Activated T-cell treated with anti-CD3 and anti-CD28 coated beads, Interleukin-2, amount 50 U/mL, for 1 hour (primary cell): ENCODE results near the gene HMGCL.
"Not testable (repeated sequence)": the region's sequence is repeated elsewhere in the genome, so short reads cannot be mapped to it uniquely, and the experiment has no call there.

ENCODE experiments used
- DNase-seq: peaks from one replicate; pipeline ENCODE4 v3.0.0-alpha.2; 2020

Gene HMGCL

DNA sequence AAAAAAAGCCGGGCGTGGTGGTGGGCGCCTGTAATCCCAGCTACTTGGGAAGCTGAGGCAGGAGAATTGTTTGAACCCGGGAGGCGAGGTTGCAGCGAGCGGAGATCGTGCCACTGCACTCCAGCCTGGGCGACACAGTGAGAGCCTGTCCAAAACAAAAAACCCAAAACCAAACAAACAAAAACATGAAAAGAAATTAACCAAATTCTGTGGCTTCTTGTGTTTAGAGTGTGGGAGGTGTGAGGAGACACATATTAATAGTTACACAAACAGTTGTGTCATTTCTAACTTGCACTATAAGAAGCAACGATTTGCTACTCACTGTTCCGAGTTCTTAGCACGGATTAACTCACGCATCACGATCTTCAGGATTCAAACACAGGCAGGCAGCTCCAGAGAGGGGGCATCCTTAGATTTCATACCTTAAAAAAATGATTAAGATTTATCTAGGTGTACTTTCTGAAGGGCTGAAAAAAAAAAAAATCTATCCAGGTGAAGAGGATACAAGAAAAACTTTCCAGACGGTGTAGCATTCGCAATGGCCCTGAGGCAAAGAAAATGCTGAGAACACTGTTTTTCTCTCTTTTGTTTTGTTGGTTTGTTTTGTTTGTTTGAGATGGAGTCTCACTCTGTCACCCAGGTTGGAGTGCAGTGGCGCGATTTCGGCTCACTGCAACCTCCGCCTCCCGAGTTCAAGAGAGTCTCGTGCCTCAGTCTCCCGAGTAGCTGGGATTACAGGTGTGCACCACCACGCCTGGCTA, 713 bp upstream of the HMGCL start:
- no peak for DNase-seq

DNA sequence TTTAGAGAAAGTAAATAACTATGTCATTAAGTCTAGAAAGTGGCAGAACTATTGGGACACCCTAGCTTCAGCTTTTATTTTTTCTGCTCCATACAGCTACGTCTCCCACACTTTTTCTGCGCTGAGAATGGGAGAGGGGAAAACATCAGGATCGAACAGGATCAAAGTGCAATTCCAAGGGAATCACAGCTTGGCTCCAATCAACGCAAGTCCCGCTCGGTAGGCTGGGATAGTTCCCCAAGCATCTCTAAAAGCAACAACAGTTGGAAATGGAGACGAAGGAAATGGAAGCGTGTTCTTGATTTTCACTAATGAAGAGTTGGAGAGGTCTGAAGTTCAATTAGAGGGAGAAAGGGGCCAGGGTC, 536 bp downstream of the HMGCL start:
- no peak for DNase-seq

DNA sequence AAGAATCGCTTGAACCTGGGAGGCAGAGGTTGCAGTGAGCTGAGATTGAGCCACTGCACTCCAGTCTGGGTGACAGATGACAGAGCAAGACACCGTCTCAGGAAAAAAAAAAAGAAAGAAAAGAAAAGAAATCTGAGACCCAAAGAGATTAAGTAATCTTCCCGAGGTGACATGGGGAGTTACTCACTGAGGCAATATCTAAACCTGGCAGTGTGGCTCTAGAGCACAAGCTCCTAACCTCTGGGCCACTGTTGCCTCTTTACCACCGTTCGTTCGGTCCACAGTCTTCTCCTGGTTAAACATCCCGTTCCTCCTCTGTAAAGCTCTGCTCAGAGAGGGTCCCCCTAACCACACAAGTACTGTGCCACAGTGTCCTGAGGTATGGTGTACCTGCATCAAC, 1.5 kb downstream of the HMGCL start:
- DNase-seq: no peak

DNA sequence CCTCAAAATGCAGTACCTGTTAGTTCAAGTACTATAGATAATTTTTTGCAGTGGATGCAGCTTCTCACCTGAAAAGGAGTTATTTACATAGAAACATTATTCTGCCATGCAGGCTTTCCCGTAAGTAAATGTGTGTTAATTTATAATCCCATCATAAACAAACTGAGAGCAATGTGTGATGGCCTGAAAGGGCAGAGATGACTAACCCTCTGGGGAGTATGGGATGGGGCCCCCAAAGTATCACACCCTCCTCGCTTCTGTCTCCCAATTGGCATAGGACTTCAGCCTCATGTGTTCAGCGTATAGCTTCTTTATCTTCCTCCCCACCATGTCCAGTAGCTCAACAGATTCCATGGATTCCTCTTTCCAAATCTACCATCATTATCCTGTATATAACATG, 7.6 kb downstream of the HMGCL start:
- DNase-seq: no peak

DNA sequence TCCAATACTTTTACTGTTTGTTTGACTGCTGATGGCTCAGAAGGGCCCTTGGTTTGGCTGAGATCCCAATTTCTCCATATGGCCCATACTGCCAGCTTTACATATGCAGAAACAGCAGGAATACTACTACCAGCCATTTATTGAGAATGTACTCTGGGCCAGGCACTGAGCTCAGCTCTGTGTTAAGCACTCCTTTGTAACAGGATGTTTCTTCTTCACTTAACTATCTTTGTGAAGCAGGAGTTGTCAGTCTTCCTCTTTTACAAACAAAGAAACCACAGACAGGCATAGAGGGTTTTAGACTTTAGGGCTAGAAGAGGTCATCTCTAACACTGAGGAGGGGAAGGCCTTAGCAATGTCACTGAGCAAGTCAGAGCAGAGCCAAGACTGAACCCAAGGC, 8.3 kb downstream of the HMGCL start:
- DNase-seq: no peak

DNA sequence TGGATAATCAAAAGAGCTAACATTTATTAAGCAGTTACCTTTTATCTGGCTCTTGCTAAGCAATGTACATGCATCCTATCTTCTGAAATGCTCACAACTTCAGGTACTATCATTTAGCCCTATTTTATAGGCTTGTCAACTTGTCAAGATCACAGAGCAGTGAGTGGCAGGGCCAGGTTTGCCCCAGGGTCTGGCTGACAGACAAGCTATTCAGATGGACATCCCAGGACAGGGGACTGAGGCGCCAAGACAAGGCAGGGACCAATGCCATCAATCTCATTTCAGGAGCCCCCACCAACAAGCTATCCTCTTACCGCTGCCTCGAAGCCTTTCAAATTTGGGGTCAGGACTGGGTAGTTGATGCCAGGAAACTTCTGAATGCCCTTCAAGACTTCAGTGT, 8.9 kb downstream of the HMGCL start:
- DNase-seq: no peak

DNA sequence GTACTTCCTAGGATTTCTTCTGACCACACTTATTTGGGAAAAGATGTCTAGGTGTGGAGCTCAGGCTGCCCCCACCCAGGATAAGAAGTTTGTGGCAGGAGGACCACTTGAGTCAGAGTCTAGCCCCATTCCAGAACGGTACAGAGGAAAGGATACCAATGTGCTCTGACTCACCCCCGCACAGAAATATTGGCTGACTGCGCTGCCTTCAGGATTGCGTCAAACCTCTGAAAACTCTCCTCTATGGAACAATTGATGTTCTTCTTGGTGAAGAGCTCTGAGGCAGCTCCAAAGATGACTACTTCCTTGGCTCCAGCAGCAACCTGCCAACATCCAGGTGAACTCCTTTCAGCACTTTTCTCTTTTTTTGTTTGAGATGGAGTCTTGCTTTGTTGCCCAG, 11.2 kb downstream of the HMGCL start:
- DNase-seq: no peak

DNA sequence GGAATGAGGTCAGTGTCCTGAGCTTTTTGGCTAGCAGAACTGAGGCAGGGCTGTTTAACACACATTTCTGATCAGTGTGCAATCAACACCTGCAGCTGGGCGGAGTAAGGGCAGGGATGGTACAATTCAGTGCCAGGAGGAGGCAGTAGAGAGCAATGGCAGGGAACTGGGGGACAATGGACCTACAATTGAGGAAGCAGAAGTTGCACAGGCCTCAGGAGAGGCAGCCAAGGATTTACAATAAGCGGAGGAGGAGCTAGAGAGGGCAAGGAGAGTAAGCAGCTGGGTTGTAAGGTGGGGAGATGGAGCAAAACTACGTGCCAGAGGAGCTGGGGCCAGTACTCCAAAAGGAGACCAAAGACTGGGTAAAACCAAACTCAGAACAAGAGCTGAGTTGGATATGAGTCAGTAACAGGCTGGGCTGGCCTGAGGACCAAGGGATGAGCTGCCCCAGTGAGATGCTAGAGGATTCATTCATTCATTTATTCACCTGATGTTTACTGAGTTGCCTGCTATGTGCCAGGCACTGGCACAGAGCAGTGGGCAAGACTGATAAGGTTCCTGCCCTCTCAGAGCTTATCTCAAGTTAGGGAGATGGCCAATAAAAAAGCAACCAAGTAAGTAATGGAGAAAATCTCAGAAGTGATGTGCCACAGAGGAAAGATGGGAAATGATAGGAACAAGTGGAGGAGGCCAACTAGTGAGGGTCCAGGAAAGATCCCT, 14.2 kb downstream of the HMGCL start:
- peak; percentile 55 for DNase-seq

DNA sequence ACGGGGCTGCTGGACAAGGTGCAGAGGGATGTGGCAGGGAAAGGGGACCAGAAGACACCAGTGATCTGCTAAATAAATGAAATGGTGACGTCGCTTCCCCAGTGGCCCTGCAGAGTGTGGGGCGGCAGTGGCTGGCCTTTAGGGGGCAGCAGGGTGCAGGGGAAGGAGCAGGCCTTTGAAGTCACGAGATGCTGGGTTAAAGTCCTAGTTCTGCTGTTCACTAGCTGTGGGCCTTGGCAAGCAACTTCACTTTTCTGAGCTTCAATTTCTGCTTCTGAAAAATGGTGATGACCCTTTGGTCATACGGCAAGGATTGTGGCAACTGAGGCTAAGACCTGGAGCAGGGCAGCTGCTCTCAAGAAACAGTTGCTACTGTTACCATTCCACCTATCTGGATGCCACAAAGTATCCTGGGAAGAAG, 15.5 kb downstream of the HMGCL start:
- peak; percentile 81 for DNase-seq

DNA sequence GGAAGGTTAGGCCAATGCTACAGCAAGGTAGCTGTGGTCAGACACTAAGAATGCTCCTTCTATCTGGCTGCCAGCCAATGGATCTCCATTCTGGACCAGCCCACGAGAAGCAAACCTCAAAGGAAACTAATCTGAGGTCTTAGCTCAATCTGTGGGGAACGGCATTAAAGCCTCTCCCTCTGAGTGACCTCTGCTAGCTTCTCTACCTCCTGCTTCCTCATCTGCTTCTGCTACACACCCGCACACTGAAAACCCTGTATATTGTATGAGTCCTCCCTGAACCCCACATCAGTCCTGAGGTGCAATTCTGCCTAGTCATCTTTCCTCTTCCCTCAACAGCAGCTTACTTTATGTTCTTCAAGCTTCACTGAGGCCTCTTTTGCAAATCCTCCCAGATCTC, 17.8 kb downstream of the HMGCL start:
- DNase-seq: no peak

DNA sequence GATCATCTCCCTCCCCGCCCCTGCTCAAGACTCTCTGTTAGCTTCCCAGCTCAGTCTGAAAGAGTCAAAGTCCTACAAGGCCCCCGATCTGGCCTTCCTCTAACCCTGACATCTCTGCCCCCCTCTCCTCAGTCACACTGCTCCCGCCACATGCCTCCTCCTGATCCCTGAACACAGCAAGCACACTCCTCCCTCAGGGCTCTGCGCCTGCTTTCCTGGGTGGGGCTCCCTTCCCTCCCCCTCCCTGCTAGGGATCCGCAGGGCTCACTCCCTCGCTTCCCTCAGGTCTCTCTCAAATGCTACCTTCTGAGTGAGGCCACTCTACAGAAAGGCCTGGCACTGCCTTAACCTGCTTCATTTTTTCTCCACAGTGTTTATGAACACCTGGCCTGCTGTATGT, 18.9 kb downstream of the HMGCL start:
- no peak for DNase-seq

DNA sequence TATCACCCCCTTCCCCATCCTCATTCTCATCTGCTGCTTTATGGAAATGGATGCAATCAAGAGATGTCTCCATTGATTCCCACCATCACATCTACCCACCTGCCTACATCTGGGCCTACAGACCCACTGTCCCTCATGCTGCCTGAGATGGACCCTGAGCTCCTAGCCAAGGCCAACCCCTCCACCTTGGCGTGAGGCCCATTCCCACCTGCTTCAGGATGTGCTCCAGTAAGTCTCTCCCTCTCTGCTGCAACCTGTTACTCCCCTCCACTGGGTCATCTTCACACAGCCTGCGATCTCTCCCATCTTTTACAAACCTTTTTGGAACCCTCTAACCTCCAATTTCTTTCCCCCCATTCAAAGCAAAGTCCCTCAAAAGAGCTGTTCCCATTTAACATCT, 20.2 kb downstream of the HMGCL start:
- DNase-seq: no peak

DNA sequence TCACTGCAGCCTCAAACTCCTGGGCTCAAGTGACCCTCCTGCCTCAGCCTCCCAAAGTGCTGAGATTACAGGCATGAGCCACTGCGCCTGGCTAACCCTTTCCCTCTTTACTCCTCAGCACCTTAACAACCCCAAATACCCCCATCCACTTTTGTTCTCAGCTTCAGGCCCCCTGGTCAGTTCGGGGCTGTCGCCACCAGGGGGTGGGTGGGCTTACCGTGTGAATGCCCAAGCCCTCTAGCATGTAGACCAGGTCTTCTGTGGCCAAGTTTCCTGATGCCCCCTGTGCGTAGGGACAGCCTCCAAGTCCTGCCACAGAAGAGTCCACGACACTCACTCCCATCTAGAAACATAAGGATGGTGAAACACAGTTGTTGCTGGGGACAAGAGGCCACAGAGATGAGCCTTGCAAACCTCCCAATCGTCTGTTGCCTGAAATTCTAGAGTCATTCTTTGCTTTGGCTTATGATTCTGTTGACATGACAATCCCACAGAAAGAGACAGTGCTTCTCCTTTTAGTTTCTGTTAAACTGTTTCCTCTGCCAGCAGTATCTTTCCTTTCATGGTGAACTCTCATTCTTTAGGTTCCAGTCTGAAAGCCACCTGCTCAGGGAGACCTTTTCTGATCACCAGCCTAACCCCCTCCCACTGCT, 20.9 kb downstream of the HMGCL start:
- DNase-seq: no peak

DNA sequence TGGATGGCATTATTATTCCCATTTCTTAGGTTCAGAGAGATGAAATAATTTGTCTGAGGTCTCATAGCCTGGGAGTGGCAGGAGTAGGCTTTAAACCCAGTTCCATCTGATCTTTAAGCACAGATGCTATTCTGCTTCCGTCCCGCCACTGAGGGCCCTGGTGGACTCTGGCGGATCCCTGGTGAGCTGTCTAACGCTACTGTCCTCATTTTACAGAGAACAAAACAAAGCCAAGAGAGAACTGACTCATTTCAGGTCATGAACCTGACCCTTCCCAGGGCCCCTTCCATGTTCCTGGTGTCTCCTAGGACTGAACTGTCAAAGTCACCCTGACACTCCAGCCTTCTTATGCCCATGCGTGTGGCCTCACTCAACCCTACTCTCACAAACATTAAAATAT, 21.6 kb downstream of the HMGCL start:
- DNase-seq: no peak

DNA sequence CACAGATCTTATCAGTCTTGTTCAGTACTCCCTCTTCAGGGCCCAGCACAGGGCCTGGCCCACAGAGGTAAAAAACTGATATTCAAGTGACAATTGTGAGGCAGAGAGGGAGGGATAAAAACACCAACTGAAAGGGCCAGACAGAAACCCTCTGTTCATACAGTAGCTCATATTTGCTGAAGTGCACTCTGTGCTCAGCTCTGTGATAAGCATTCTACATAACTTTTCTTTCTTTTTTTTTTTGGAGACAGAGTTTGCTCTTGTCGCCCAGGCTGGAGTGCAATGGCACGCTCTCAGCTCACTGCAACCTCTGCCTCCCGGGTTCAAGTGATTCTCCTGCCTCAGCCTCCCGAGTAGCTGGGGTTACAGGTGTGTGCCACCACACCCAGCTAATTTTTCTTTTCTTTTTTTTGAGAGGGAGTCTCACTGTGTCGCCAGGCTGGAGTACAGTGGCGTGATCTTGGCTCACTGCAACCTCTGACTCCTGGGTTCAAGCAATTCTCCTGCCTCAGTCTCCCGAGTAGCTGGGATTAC, 22.4 kb downstream of the HMGCL start:
- DNase-seq: not testable (repeated sequence)

DNA sequence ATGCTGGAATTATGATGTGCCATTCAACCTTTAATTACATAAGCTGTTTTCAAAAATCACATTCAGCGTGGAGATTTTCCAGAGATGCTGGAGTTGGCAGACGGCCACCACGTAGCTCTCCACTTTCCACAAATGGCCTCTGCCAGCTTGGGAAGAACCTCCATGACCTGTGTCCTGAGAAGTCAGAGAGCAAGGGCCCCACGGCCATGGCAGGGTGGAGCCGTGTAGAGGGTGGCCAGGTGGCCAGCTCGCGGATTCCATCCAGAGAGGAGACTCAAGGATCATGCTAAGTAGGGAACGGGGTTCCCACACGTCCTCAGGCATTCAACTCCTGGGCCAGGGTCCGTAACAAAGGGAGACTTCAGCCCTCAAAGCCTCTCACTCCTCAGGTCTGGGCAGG, 23.4 kb downstream of the HMGCL start:
- DNase-seq: no peak

DNA sequence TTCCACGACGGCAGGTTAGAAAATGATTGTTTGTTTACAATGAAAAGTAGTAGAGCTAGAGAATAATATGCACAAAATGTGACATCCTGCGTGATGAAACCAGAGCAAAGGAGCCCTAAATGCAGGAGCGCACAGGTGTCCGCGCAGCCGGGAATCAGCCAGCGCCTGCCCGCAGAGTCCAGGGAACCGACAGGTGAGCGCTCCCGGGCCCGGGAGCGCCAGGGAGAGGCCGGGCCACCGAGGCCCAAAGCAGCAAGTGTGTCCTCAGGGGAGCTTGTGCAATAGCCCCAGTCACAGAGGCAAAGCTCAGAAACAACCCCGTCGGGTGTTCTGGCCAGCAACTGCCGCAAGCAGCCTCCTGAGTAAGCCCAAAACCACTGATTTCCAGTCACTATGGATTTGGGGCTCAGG, 23.9 kb downstream of the HMGCL start:
- no peak for DNase-seq

DNA sequence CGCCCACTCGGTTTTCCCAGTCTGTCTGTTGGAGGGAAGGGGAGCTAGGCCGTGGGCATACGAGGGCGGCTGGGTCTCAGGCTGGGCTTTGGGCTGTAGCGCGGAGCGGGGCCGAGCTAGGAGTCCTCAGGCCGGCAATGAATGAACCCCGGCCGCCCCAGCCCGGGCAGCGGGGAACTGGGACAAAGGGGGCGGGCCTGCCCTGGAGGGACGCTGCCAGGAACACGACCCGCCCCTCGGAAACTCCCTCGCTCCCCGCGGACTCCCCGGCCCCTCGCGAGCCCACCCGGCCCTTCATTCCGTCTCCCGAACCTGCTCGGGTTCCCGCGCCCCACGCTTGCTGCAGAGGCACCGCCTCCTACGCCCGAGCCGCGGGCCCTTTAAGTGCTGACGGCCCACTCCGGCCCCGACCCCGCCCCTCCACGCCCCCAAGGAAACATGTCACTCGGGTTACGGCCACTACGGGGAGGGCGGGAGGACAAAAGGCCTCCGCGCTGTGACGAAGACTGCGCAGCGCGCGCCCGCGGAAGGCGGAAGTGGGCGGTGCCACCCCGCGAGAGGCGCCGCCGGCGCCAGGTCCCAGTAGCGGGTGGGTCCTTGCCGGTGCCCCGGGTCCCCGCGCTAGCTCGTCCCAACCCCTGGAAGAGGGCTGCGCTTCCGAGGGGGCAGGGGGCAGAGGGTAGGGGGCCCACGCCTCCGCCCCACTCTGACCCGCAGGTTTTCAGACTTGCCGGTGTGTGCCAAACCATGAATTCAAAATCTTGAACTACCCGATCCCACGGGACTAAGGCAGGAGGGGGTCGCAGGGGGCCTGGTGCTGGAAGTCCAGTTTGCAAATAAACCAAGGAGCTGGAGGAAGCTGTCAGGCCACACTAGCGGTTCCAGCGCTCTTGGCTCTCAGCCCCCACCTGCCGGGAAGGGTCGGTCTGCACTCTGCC, 24.6 kb downstream of the HMGCL start, which contains the start of gene GALE:
GALE (minus strand) TSS at position 355 of the 938 bp plus-strand sequence. CDS start 1,747 bp downstream, outside the sequence.
- peak; percentile 96 for DNase-seq

DNA sequence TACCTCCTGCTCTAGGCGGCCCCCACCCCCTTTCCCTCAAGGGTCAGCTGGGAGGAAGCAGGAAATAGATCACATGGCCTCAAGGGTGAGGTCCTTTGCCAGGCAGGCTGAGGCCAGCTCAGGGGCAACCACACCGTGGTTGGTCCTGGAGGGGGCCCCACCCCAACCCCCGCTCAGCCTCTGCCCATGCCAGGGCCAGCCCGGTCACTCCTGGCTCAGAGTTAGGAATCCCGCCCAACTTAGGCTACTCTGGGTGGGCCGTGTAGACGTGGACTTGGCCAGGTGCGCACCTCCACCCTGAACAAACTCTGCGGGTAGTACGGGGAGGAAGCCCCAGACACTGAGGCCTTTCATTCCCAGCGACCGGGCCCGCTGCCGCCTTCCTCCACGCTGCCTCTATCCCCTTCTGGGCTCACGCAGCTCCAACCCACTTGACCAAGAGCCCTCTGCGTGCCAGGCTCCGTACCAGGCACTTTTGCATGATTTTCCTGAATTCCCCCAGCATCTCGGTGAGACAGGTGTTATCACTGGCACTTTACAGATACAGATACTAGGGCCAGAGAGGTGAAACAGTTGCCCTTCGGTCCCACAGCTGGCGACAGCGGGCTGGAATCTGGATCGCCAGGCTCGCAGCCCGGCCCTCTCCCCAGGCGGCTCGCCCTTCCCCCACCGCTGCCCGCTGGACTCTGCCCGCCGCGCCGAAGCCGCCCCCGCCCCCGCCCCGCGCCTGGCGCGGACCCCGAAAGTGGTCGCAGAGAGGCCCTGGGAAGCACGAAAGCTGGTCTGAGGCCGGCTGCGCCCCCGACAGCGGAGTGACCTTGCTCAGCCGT, 25.4 kb downstream of the HMGCL start:
- no peak for DNase-seq

DNA sequence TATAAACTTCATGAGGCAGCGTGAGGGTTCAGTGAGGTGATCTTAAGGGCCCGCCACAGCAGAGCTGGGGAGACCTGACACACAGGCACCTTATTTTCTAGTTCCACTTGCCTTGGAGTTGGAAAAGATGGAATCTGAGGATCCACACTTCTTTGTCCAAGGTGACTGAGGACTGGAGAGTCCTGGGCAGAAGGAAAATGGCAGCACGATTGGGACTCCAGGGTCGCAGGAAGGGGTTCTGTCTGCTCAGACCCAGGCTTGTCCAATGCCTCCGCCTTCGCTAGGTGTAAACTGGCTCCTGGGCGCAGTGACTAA, 26.0 kb downstream of the HMGCL start:
- no peak for DNase-seq

DNA sequence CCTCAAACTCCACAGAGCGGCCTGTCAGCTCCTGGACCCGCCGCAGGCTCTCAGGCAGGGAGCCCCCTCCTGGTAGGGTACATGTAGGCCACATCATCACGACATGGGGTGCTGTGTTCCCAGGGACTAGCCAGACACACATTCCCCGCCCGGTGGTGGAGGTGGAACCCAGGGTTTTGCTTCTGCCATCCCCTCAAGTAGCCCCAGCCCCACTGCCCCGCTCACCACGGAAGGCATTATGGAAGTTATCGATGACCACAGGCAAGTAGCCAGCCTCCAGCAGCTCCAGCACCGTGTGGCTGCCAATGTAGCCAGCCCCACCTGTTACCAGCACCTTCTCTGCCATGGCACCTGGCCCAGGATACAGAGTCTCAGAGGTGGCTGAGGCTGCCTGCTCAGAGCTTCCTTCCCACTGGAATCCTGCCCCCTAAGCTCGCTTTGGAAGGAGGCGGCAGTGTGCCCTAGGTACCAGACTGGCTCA, 26.5 kb downstream of the HMGCL start:
- no peak for DNase-seq
